Parathyroid adenoma (tissue), 2 donors: Measurements from ENCODE around the gene WDR76.
A peak's percentile ranks its signal among the peaks of the same experiment; 100 is the strongest.
"Not testable (repeated sequence)": the region's sequence is repeated elsewhere in the genome, so short reads cannot be mapped to it uniquely, and the experiment has no call there.

Source experiments
- H2AFZ ChIP-seq: fragments of 300-600 bp; sonication (generic); one replicate; pipeline ENCODE4 v1.7.0; 2017; ENCODE audit warnings: antibody characterized with exemption, mild to moderate bottlenecking
- H3K27ac ChIP-seq: fragments of 300-600 bp; sonication (generic); one replicate; pipeline ENCODE4 v1.7.0; 2017
- H3K27me3 ChIP-seq: fragments of 300-600 bp; sonication (generic); one replicate; pipeline ENCODE4 v1.7.0; 2017; ENCODE audit warnings: low read length; ENCODE audit not compliant: control insufficient read depth, insufficient read depth
- H3K36me3 ChIP-seq: fragments of 300-600 bp; sonication (generic); one replicate; pipeline ENCODE4 v1.7.0; 2017; ENCODE audit warnings: low read length; ENCODE audit not compliant: control insufficient read depth, insufficient read depth
- H3K4me1 ChIP-seq: fragments of 300-600 bp; sonication (generic); one replicate; pipeline ENCODE4 v1.7.0; 2017; ENCODE audit warnings: control low read depth
- H3K4me2 ChIP-seq: fragments of 300-600 bp; sonication (generic); one replicate; pipeline ENCODE4 v1.7.0; 2017; ENCODE audit warnings: low read length
- H3K4me3 ChIP-seq: fragments of 300-600 bp; sonication (generic); one replicate; pipeline ENCODE4 v1.7.0; 2017; ENCODE audit warnings: low read depth, low read length
- H3K79me2 ChIP-seq: fragments of 300-600 bp; sonication (generic); one replicate; pipeline ENCODE4 v1.7.0; 2017; ENCODE audit warnings: control low read depth
- H3K9ac ChIP-seq: fragments of 300-600 bp; sonication (generic); one replicate; pipeline ENCODE4 v1.7.0; 2017; ENCODE audit warnings: mild to moderate bottlenecking
- H3K9me3 ChIP-seq: fragments of 300-600 bp; sonication (generic); one replicate; pipeline ENCODE4 v1.7.0; 2017; ENCODE audit warnings: low read length; ENCODE audit not compliant: control insufficient read depth
- CTCF ChIP-seq: fragments of 300-600 bp; sonication (generic); IDR thresholded peaks from one replicate; pipeline ENCODE4 v1.7.0; 2017; ENCODE audit warnings: antibody characterized with exemption, mild to moderate bottlenecking
- donor health status: primary hyperparathyroidism.

Gene WDR76

GRCh38 chr15:43821505-43821904 lies 5.3 kb upstream of the WDR76 start:
- Histone ChIP-seq H3K27ac (no peak overlapping the region), H3K9me3 (no peaks in the 10 kb centered on the region), H3K27me3 (no peaks in the 10 kb centered on the region), H2AFZ (no peak overlapping the region), H3K4me1 (no peaks in the 10 kb centered on the region), H3K9ac (no peak overlapping the region), H3K4me2 (no peak overlapping the region), H3K79me2 (peaks cover 7% of the 10 kb centered on the region), H3K36me3 (no peaks in the 10 kb centered on the region), H3K4me3 (no peak overlapping the region)
- TF ChIP-seq CTCF: no peak

- Histone ChIP-seq H3K4me2 (peak within 1 kb of the TSS; percentile 78), H2AFZ (peak within 1 kb of the TSS; percentile 40), H3K36me3 (no peaks in the 10 kb centered on the region), H3K4me3 (peak within 1 kb of the TSS; percentile 98), H3K27me3 (no peaks in the 10 kb centered on the region), H3K4me1 (no peaks in the 10 kb centered on the region), H3K9me3 (no peaks in the 10 kb centered on the region), H3K79me2 (peaks cover 7% of the 10 kb centered on the region), H3K9ac (no peak within 1 kb of the TSS), H3K27ac (peak within 1 kb of the TSS; percentile 59)
- TF ChIP-seq CTCF: no peak
Observed at GRCh38 chr15:43824302-43825246, 2.2 kb upstream of the WDR76 start, which contains the start of gene MFAP1. Gene MFAP1, minus strand, starts transcription at chr15:43824690. Its CDS starts 121 bp downstream, at chr15:43824569.

- not testable (repeated sequence) for H3K9me3 ChIP-seq, H3K9ac ChIP-seq, H2AFZ ChIP-seq, H3K4me1 ChIP-seq, H3K27me3 ChIP-seq, H3K27ac ChIP-seq, H3K79me2 ChIP-seq, H3K4me3 ChIP-seq, H3K4me2 ChIP-seq, H3K36me3 ChIP-seq
Observed at GRCh38 chr15:43825305-43825704, 1.5 kb upstream of the WDR76 start.

GRCh38 chr15:43826029-43826507 lies 734 bp upstream of the WDR76 start:
- peak overlapping the region; percentile 36 for H3K4me2 ChIP-seq
- H3K79me2 ChIP-seq: peaks cover 7% of the 10 kb centered on the region
- no peaks in the 10 kb centered on the region for H3K9me3 ChIP-seq
- no peak overlapping the region for H3K27ac ChIP-seq
- TF ChIP-seq CTCF: no peak
- H3K4me3 ChIP-seq: no peak overlapping the region
- no peaks in the 10 kb centered on the region for H3K4me1 ChIP-seq
- no peaks in the 10 kb centered on the region for H3K36me3 ChIP-seq
- no peak overlapping the region for H3K9ac ChIP-seq
- H3K27me3 ChIP-seq: no peaks in the 10 kb centered on the region
- peak overlapping the region; percentile 39 for H2AFZ ChIP-seq

GRCh38 chr15:43828061-43828657 lies 1.4 kb downstream of the WDR76 start:
- no peaks in the 10 kb centered on the region for H3K27me3 ChIP-seq
- H3K79me2 ChIP-seq: peaks cover 7% of the 10 kb centered on the region
- H3K27ac ChIP-seq: no peak overlapping the region
- H2AFZ ChIP-seq: peak overlapping the region; percentile 20
- no peaks in the 10 kb centered on the region for H3K9me3 ChIP-seq
- H3K36me3 ChIP-seq: no peaks in the 10 kb centered on the region
- no peak overlapping the region for H3K9ac ChIP-seq
- no peak overlapping the region for H3K4me3 ChIP-seq
- H3K4me2 ChIP-seq: no peak overlapping the region
- no peak for TF ChIP-seq CTCF
- no peaks in the 10 kb centered on the region for H3K4me1 ChIP-seq

GRCh38 chr15:43829951-43830540 lies 3.2 kb downstream of the WDR76 start:
- H3K9me3 ChIP-seq, H3K4me2 ChIP-seq, H3K9ac ChIP-seq, H3K4me3 ChIP-seq, H2AFZ ChIP-seq, H3K27ac ChIP-seq, H3K4me1 ChIP-seq, H3K27me3 ChIP-seq, H3K79me2 ChIP-seq, H3K36me3 ChIP-seq: not testable (repeated sequence)

- not testable (repeated sequence) for H3K27me3 ChIP-seq, H3K4me3 ChIP-seq, H3K79me2 ChIP-seq, H3K9me3 ChIP-seq, H3K4me1 ChIP-seq, H3K9ac ChIP-seq, H2AFZ ChIP-seq, H3K27ac ChIP-seq, H3K36me3 ChIP-seq, H3K4me2 ChIP-seq
Observed at GRCh38 chr15:43830691-43831275, 4.0 kb downstream of the WDR76 start.
